Fibroblast of skin of right quadriceps (primary cell): ENCODE data around the gene SCNN1B.
"Not testable (repeated sequence)": the region's sequence is repeated elsewhere in the genome, so short reads cannot be mapped to it uniquely, and the experiment has no call there.

ENCODE experiments used
- DNase-seq: peaks from one replicate; pipeline ENCODE4 v3.0.0-alpha.2; 2013

Gene SCNN1B

GRCh38 chr16:23290189-23291062 is 11.7 kb upstream of the SCNN1B start:
- DNase-seq: no peak

DNA sequence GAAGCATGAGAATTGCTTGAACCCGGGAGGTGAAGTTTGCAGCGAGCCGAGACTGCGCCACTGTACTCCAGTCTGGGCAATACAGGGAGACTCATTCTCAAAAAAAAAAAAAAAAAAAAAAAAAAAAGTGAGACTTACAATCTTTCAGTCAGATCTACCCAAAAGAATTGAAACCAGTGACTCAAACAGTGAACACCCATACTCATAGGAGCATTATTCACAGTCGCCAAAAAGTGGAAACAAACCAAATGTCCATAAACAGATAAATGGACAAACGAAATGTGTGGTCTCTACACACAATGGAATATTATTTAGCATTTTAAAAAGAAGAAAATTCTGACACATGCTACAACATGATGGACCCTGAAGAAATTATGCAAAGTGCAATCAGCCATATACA is 9.1 kb upstream of the SCNN1B start:
- DNase-seq: no peak

DNA sequence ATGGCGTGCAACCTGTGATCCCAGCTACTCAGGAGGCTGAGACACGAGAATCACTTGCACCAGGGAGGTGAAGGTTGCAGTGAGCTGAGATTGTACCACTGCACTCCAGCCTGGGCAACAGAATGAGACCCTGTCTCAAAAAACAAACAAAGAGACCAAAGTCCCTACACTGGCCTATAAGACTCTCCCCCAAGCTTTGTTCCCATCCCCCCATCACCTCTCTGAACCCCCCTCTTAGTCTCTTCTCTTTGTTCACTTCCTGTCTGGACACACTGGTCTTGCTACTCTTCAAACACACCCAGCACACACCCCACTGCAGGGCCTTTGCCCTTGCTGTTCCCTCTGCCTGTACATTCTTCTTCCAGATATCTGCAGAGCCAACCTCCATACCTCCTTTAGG is 7.8 kb upstream of the SCNN1B start:
- no peak for DNase-seq

DNA sequence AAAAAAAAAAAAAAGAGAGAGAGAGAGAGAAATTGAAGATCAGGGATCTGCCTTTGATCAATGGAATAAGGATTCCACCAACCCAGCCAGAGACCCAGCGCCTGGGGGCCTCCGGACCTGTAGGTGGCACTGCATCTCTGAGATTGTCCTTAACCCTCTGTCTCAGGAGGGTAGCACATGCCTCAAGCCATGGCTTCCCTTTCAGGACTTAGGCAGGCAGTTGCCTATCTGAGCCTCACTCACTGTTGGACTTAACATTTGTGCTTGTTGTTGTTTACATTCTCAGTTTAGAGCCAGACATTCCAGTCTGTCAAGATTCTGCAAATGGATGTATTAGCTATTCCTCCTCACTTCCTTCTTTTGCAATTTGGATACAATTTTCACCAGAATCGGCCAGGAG is 5.1 kb upstream of the SCNN1B start:
- no peak for DNase-seq

GRCh38 chr16:23298290-23298915 is 3.7 kb upstream of the SCNN1B start:
- DNase-seq: no peak

- not testable (repeated sequence) for DNase-seq
Observed at GRCh38 chr16:23299815-23300214, 2.3 kb upstream of the SCNN1B start.

- no peak for DNase-seq
Observed at GRCh38 chr16:23301251-23302044, 654 bp upstream of the SCNN1B start.

DNA sequence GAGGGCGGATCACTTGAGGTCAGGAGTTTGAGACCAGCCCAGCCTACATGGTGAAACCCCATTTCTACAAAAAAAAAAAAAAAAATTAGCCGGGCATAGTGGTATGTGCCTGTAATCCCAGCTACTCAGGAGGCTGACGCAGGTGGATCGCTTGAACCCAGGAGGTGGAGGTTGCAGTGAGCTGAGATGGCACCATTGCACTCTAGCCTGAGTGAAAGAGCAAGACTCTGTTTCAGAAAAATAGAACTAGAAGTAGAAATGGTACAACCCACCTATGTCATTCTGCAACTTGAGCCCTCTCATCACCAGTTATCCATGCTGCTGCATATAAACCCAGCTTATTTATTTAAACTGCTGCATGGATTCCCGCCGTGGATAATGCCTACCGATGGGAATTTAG is 1.6 kb downstream of the SCNN1B start:
- no peak for DNase-seq

GRCh38 chr16:23304620-23305019 is 2.5 kb downstream of the SCNN1B start:
- DNase-seq: no peak

DNA sequence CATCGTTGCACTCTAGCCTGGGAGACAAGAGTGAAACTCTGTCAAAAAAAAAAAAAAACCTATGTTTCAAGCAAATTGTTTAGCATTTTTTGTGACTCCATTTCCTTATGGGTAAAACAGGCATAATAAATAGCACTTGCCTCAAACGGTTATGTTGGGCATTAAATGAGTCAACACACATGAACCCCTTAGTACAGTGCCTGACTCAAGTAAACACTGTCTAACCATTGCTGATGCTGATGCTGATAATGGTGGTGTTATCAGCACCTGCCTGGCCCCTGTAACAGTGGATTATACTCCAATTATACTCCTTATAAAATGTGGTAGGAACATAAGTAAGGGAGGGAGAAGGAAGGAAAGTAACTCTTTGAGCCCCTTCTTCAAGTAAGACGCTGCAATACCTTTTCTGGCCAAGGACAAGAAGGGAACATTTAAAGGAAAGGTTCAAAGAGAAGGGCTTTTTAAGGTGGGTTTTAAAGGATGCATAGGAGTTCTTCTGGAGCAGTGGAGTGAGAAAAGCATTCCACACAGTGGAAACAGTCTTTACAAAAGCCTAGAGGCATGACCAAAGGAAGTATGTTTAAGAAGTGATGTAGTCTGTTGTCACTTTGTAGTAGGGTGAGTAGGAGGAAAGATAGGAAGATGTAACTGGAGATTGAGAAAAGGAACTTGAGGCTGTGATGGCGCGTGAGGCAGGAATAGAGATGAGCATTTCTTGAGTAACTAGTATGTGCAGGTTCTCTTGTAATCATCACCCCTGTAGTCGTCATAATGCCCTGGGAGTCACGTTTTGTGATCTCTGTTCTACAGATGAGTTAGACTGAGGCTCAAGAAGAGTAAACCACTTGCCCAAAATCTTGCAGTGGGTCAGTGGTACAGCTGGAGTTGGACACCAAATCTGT is 4.3 kb downstream of the SCNN1B start:
- no peak for DNase-seq

- DNase-seq: no peak
Observed at GRCh38 chr16:23310217-23310616, 8.1 kb downstream of the SCNN1B start.

DNA sequence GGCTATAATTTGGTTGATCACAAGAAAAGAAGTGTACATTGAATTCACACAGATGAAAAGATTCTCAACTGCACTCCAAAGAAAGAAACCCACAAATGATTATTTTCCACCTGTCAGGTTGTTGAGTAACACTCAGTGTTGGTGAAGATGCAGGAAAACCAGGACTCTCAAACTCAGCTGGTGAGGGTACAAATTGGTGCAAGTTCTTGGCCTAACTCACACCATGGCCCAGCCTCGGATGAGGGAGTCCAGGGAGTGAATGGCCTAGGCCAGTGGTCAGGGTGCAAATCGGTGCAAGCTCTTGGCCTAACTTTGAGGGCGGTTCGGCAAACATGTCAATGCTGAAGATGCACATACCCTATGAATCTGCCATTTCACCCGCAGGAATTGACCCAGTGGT is 8.6 kb downstream of the SCNN1B start:
- DNase-seq: no peak

- DNase-seq: no peak
Observed at GRCh38 chr16:23316232-23316631, 14.1 kb downstream of the SCNN1B start.

DNA sequence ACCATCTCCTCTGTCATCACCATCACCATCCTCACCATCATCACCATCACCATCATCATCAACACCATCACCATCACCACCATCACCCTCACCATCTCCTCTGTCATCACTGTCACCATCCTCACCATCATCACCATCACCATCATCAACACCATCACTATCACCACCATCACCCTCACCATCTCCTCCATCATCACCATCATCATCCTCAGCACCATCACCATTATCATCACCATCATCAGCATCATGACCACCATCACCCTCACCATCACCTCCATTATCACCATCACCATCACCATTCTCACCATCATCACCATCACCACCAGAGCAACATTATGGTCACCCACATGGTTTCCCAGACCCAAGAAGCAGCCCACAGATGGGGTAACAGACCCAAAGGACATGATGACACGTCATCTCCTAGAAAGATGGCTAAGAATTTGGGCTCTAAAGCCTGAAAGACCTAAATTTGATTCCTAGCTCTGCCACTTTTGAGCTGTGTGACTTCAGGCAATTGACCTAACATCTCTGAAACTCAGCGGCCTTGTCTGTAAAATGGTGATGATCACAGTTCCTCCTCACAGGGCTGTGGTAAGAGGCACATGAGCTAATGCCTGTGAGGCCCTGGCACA is 14.6 kb downstream of the SCNN1B start:
- no peak for DNase-seq

DNA sequence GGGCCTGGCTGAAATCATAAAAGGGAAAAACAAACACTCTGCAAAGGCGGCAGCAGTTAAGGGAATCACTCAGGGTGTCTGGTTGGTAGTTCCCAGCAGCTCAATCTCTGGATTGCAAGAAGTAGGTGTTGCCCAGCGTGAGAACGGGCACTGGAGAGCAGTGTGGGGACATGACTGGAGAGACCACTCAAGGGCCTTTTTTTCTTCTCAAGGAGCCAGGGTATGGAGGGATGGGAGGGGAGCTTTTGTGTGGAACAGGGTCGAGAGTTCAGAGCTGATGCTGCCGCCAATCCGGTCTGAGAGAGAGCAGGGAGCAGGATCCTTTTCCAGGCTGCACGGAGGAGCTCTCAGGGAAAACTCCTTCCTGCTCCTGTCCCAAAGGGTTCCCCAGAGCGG is 15.2 kb downstream of the SCNN1B start:
- no peak for DNase-seq

- DNase-seq: no peak
Observed at GRCh38 chr16:23317751-23318150, 15.6 kb downstream of the SCNN1B start.

GRCh38 chr16:23318639-23319038 is 16.5 kb downstream of the SCNN1B start:
- no peak for DNase-seq

- DNase-seq: no peak
Observed at GRCh38 chr16:23319861-23320615, 17.9 kb downstream of the SCNN1B start.

DNA sequence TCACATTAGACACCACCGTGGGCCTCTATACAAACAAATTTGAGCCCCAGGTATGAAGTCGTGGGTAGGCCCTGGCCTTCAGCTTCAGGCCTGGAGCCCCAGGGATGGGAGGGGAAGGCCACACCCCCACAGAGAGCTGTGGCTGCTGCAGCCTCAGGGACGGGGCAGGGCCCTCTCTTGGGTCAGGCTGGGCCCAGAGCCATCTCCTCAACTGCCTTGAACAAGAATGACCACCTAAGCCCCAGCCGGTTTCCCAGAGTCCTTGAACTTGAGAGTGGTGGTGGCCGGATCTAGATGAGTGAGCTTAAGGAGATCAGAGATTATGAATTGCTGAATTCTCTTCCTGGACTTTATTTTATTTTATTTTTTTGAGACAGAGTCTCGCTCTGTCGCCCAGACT is 18.6 kb downstream of the SCNN1B start:
- DNase-seq: no peak

DNA sequence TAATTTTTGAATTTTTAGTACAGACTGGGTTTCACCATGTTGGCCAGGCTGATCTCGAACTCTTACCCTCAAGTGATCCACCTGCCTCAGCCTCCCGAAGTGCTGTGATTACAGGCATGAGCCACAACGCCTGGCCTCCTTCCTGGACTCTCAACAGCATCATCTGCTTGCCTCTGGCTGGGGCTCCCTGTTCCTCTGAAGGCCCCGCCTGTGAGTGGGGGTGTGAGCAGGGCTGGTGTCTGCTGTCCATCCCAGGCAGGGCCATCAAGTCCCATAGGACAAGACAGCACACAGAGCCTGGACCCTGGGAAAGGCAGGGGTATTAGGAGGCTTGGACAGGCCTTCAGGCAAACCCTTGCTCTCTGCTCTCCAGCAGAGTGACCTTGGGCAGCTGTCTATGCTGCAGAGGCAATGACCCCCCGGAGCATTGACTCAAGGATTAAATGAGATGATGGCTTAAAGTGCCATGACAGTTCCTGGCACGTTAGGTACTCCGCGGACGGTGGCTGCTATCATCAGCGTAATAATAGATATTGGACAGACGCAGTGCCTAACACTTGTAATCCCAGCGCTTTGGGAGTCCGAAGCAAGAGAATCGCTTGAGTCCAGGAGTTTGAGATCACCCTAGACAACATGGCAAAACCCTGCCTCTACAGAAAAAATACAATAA is 19.2 kb downstream of the SCNN1B start:
- no peak for DNase-seq
